Bone marrow (tissue), 2 donors: ENCODE results near the gene PIBF1.
"Not testable (repeated sequence)": the region's sequence is repeated elsewhere in the genome, so short reads cannot be mapped to it uniquely, and the experiment has no call there.

Source experiments
- DNase-seq, 2 donors: peaks; one replicate each; lab custom pipeline; 2025; lab: John Stamatoyannopoulos, UW

Gene PIBF1

GRCh38 chr13:72820898-72821279 is 39.0 kb downstream of the PIBF1 start:
- no peak for DNase-seq

- DNase-seq: no peak
These were observed 41.1 kb downstream of the PIBF1 start for GRCh38 chr13:72823081-72823480.

GRCh38 chr13:72823724-72824123 is 41.8 kb downstream of the PIBF1 start:
- DNase-seq: no peak

- no peak for DNase-seq
These were observed 52.7 kb downstream of the PIBF1 start for GRCh38 chr13:72834601-72835000.

- DNase-seq: no peak
These were observed 58.0 kb downstream of the PIBF1 start for GRCh38 chr13:72839831-72840426.

- no peak for DNase-seq
These were observed 61.1 kb downstream of the PIBF1 start for GRCh38 chr13:72842991-72843390.

GRCh38 chr13:72845148-72845547 is 63.2 kb downstream of the PIBF1 start:
- not testable (repeated sequence) for DNase-seq

- DNase-seq: no peak
These were observed 67.6 kb downstream of the PIBF1 start for GRCh38 chr13:72849571-72849970.

- DNase-seq: no peak
These were observed 69.2 kb downstream of the PIBF1 start for GRCh38 chr13:72850959-72851677.

GRCh38 chr13:72851678-72852014 is 69.7 kb downstream of the PIBF1 start:
- no peak for DNase-seq

GRCh38 chr13:72852207-72852606 is 70.3 kb downstream of the PIBF1 start:
- DNase-seq: no peak

GRCh38 chr13:72853000-72853399 is 71.1 kb downstream of the PIBF1 start:
- no peak for DNase-seq

GRCh38 chr13:72864142-72865011 is 82.4 kb downstream of the PIBF1 start:
- no peak for DNase-seq

GRCh38 chr13:72868229-72868628 is 86.3 kb downstream of the PIBF1 start:
- no peak for DNase-seq

GRCh38 chr13:72875233-72875632 is 93.3 kb downstream of the PIBF1 start:
- no peak for DNase-seq

- DNase-seq: no peak
These were observed 102.2 kb downstream of the PIBF1 start for GRCh38 chr13:72884101-72884500.

GRCh38 chr13:72886272-72887067 is 104.5 kb downstream of the PIBF1 start:
- DNase-seq: no peak

- DNase-seq: no peak
These were observed 107.6 kb downstream of the PIBF1 start for GRCh38 chr13:72889495-72889894.

GRCh38 chr13:72890546-72890945 is 108.6 kb downstream of the PIBF1 start:
- no peak for DNase-seq

- DNase-seq: no peak
These were observed 109.5 kb downstream of the PIBF1 start for GRCh38 chr13:72891423-72891822.

- DNase-seq: no peak
These were observed 114.9 kb downstream of the PIBF1 start for GRCh38 chr13:72896869-72897268.

- DNase-seq: not testable (repeated sequence)
These were observed 119.6 kb downstream of the PIBF1 start for GRCh38 chr13:72901546-72901945.
